B cell (primary cell): ENCODE measurements around the gene PDCD4. TPM values are rescaled to one million over a fixed set of nuclear protein-coding genes. Genes with fewer than 3 reads are reported as not detected.

ENCODE experiments used
- ATAC-seq: fragments of 200-7000 bp; cut with Tn5 transposase; one replicate; pipeline ENCODE4 v1.10.0; 2021; ENCODE audit warnings: low read depth, mild to moderate bottlenecking, moderate number of reproducible peaks, moderate library complexity
- CTCF ChIA-PET: fragments of 350-600 bp; sonication (Branson Sonifier 250); formaldehyde crosslinking; loops from one replicate; lab custom pipeline; 2021; ENCODE audit warnings: antibody characterized with exemption, inconsistent platforms; lab: Charles Lee
- POLR2A ChIA-PET: fragments of 350-600 bp; sonication (Branson Sonifier 250); formaldehyde crosslinking; loops from one replicate; lab custom pipeline; 2021; ENCODE audit warnings: antibody characterized with exemption; lab: Charles Lee
- DNase-seq: peaks from one replicate; pipeline ENCODE4 v3.0.0; 2013
- H2AFZ ChIP-seq: 2 replicates; pipeline ENCODE4 v1.6.1; 2012; ENCODE audit warnings: mild to moderate bottlenecking, low read depth, low read length; ENCODE audit not compliant: insufficient read depth, poor library complexity, severe bottlenecking
- H3K27ac ChIP-seq, 2 donors: 1 replicate in 1 of 2; 2 replicates in 1 of 2; pipeline ENCODE4 v1.5.1; 2012 to 2013; ENCODE audit warnings: low read length in 2 of 2, mild to moderate bottlenecking in 2 of 2, moderate library complexity in 1 of 2
- H3K27me3 ChIP-seq, 4 experiments: fragments of 200-600 bp in 1 of 4; sonication (generic) in 1 of 4; replicated peaks in 1 of 4; 1 replicate in 2 of 4; 2 replicates in 2 of 4; pipeline versions ENCODE4 v1.6.1 to v1.7.0; 2013 to 2016; ENCODE audit warnings: low read length in 3 of 4, mild to moderate bottlenecking in 2 of 4, mixed read lengths in 1 of 4, moderate library complexity in 1 of 4; ENCODE audit not compliant: insufficient read depth in 4 of 4, control insufficient read depth in 3 of 4; ENCODE audit errors: control extremely low read depth in 1 of 4
- H3K36me3 ChIP-seq, 2 experiments: replicated peaks in 1 of 2; 1 replicate in 1 of 2; 2 replicates in 1 of 2; pipeline versions ENCODE4 v1.6.1 to v1.7.1; 2013; ENCODE audit warnings: low read length in 1 of 2; ENCODE audit not compliant: insufficient read depth in 2 of 2, control insufficient read depth in 1 of 2; ENCODE audit errors: control extremely low read depth in 1 of 2, extremely low read depth in 1 of 2
- H3K4me1 ChIP-seq, 2 donors: fragments of 200-600 bp in 1 of 2; sonication (generic) in 1 of 2; 1 replicate in 1 of 2; 2 replicates in 1 of 2; pipeline versions ENCODE4 v1.5.1 to v1.6.1; 2013 to 2017; ENCODE audit warnings: low read length in 2 of 2; ENCODE audit not compliant: control insufficient read depth in 2 of 2, insufficient read depth in 2 of 2
- H3K4me2 ChIP-seq: replicated peaks from 2 replicates; pipeline ENCODE3; 2012; ENCODE audit warnings: mild to moderate bottlenecking, low read depth, low read length; ENCODE audit not compliant: poor library complexity, severe bottlenecking
- H3K4me3 ChIP-seq, 5 experiments: fragments of 200-600 bp in 1 of 5; sonication (generic) in 1 of 5; 1 replicate in 3 of 5; 2 replicates in 2 of 5; pipeline versions ENCODE4 v1.5.1 to v1.7.0; 2011 to 2016; ENCODE audit warnings: low read length in 4 of 5, mild to moderate bottlenecking in 4 of 5, low read depth in 2 of 5, control low read depth in 1 of 5, moderate library complexity in 1 of 5; ENCODE audit not compliant: insufficient read depth in 1 of 5; ENCODE audit errors: control extremely low read depth in 1 of 5, extremely low read depth in 1 of 5
- H3K79me2 ChIP-seq: fragments of 200-600 bp; sonication (generic); one replicate; pipeline ENCODE4 v1.6.0; 2016; ENCODE audit warnings: low read length; ENCODE audit not compliant: control insufficient read depth, insufficient read depth
- H3K9ac ChIP-seq: fragments of 200-600 bp; sonication (generic); 2 replicates; pipeline ENCODE4 v1.6.1; 2017; ENCODE audit warnings: mild to moderate bottlenecking, low read length, moderate library complexity
- H3K9me3 ChIP-seq, 3 donors: one replicate each; pipeline versions ENCODE4 v1.6.1 to v1.7.1; 2013; ENCODE audit warnings: low read length in 2 of 3; ENCODE audit not compliant: control insufficient read depth in 2 of 3, insufficient read depth in 1 of 3; ENCODE audit errors: control extremely low read depth in 1 of 3
- H4K20me1 ChIP-seq: 2 replicates; pipeline ENCODE4 v1.6.0; 2012; ENCODE audit warnings: mild to moderate bottlenecking, low read length; ENCODE audit not compliant: insufficient read depth, control insufficient read depth, poor library complexity, severe bottlenecking
- H3K27ac Mint-ChIP-seq: one replicate; pipeline ENCODE4 v1.8.0; 2021; ENCODE audit warnings: mixed read lengths
- H3K27me3 Mint-ChIP-seq: one replicate; pipeline ENCODE4 v1.8.0; 2021; ENCODE audit warnings: mixed read lengths
- H3K4me1 Mint-ChIP-seq: one replicate; pipeline ENCODE4 v1.8.0; 2021; ENCODE audit warnings: mixed read lengths
- H3K4me3 Mint-ChIP-seq: one replicate; pipeline ENCODE4 v1.8.0; 2021; ENCODE audit warnings: mixed read lengths
- H3K9me3 Mint-ChIP-seq: one replicate; pipeline ENCODE4 v1.8.0; 2022; ENCODE audit warnings: mixed read lengths; ENCODE audit not compliant: insufficient read depth
- EZH2 ChIP-seq: IDR thresholded peaks from 2 replicates; pipeline ENCODE4 v1.6.1; 2012; ENCODE audit warnings: borderline replicate concordance, low read depth, mild to moderate bottlenecking, moderate library complexity, low read length; ENCODE audit not compliant: insufficient read depth, poor library complexity, severe bottlenecking
- WGBS: methylation state at CpG from one replicate; pipeline ENCODE4 v1.1.5; 2013; ENCODE audit warnings: missing lambda C conversion rate; ENCODE audit not compliant: insufficient coverage; 5-methylcytosine and 5-hydroxymethylcytosine counted together
- intact Hi-C: fragments of 100-400 bp; cut with micrococcal nuclease; formaldehyde crosslinking; loops from one replicate; pipeline ENCODE4 v1.10.0; 2022
- polyA plus RNA-seq: library from polyadenylated mRNA; depleted of rRNA; stranded (reverse); fragments of >200 nt; gene quantifications from 2 replicates; pipeline ENCODE4 v1.2.3, GENCODE V29; 2012
- total RNA-seq, 2 donors: library from RNA; stranded (reverse); fragments of 120-200 nt in 1 of 2; gene quantifications; 1 replicate in 1 of 2; 2 replicates in 1 of 2; pipeline versions ENCODE4 v1.2.3 to v1.2.4, GENCODE V29; 2013 to 2022
- TF ChIP-seq, protein P1 (sequence below): fragments of 200-600 bp; IDR thresholded peaks from one replicate; pipeline ENCODE4 v1.8.0; 2022; ENCODE audit warnings: antibody characterized with exemption, mild to moderate bottlenecking

Gene PDCD4
- total and polyA plus RNA-seq, 2 donors (not counting 1 experiment from before 2014, with no cell fraction given): 33.9 to 169 TPM

- Mint-ChIP-seq H3K27ac (peak overlapping the region; percentile 89), H3K4me3 (no peak overlapping the region), H3K4me1 (peaks cover 59% of the 10 kb centered on the region), H3K27me3 (no peaks in the 10 kb centered on the region), H3K9me3 (no peaks in the 10 kb centered on the region)
- Histone ChIP-seq H4K20me1 (no peaks in the 10 kb centered on the region), H3K4me1 (peaks cover 49 to 57% of the 10 kb centered on the region in 2 donors), H3K79me2 (peaks cover 11% of the 10 kb centered on the region), H3K9me3 (no peaks in the 10 kb centered on the region), H3K9ac (no peak overlapping the region), H3K27me3 (no peaks in the 10 kb centered on the region), H3K4me3 (no peak overlapping the region), H3K4me2 (no peak overlapping the region), H3K36me3 (no peaks in the 10 kb centered on the region), H3K27ac (no peak overlapping the region), H2AFZ (no peak overlapping the region)
- WGBS: 100% methylated on average over 4 of the region's 5 CpGs
- ChIA-PET POLR2A (no interaction called here), CTCF (interaction anchor here (1.2 to 4.2 kb wide), 2 partner anchors 26 to 53 kb away, joined by 4 to 43 read pairs; no protein-coding TSS in a partner anchor)
- DNase-seq (no peak), ATAC-seq (no peak)
- no peak for TF ChIP-seq EZH2
- TF ChIP-seq, protein P1, sequence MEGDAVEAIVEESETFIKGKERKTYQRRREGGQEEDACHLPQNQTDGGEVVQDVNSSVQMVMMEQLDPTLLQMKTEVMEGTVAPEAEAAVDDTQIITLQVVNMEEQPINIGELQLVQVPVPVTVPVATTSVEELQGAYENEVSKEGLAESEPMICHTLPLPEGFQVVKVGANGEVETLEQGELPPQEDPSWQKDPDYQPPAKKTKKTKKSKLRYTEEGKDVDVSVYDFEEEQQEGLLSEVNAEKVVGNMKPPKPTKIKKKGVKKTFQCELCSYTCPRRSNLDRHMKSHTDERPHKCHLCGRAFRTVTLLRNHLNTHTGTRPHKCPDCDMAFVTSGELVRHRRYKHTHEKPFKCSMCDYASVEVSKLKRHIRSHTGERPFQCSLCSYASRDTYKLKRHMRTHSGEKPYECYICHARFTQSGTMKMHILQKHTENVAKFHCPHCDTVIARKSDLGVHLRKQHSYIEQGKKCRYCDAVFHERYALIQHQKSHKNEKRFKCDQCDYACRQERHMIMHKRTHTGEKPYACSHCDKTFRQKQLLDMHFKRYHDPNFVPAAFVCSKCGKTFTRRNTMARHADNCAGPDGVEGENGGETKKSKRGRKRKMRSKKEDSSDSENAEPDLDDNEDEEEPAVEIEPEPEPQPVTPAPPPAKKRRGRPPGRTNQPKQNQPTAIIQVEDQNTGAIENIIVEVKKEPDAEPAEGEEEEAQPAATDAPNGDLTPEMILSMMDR: no peak
- intact Hi-C loops: no loop called here
Measured at GRCh38 chr10:110840225-110840922, 31.4 kb upstream of the PDCD4 start.

GRCh38 chr10:110840923-110841428, 30.8 kb upstream of the PDCD4 start:
- DNase-seq (no peak), ATAC-seq (no peak)
- Histone ChIP-seq H3K9ac (no peak overlapping the region), H4K20me1 (no peaks in the 10 kb centered on the region), H3K4me3 (no peak overlapping the region), H3K4me1 (peaks cover 55 to 58% of the 10 kb centered on the region in 2 donors), H3K4me2 (peak overlapping the region; percentile 78), H3K9me3 (no peaks in the 10 kb centered on the region), H2AFZ (no peak overlapping the region), H3K36me3 (no peaks in the 10 kb centered on the region), H3K27me3 (no peaks in the 10 kb centered on the region), H3K27ac (peak overlapping the region in 1 of 2 donors; percentile 94), H3K79me2 (peaks cover 11% of the 10 kb centered on the region)
- intact Hi-C loops: no loop called here
- ChIA-PET CTCF (interaction anchor here (0.9 to 4.2 kb wide), 9 partner anchors 11 to 95 kb away, joined by 3 to 45 read pairs (median 4); no protein-coding TSS in a partner anchor), POLR2A (interaction anchor here (0.9 to 3.5 kb wide), 7 partner anchors 17 to 38 kb away, joined by 3 to 80 read pairs (median 14); partner anchors contain the start of gene PDCD4)
- no peak for TF ChIP-seq EZH2
- TF ChIP-seq, protein P1: no peak
- Mint-ChIP-seq H3K9me3 (no peaks in the 10 kb centered on the region), H3K27me3 (no peaks in the 10 kb centered on the region), H3K4me1 (peaks cover 59% of the 10 kb centered on the region), H3K27ac (peak overlapping the region; percentile 89), H3K4me3 (peak overlapping the region; percentile 69)
- 33% methylated on average over 1 of the region's 3 CpGs for WGBS
